Right renal pelvis (tissue), 4 donors: Measurements from ENCODE around the gene OR14J1. TPM values are rescaled to one million over a fixed set of nuclear protein-coding genes. Genes with fewer than 3 reads are reported as not detected.
"Not testable (repeated sequence)": the region's sequence is repeated elsewhere in the genome, so short reads cannot be mapped to it uniquely, and the experiment has no call there.

Experiments used
- DNase-seq, 4 donors: peaks; one replicate each; pipeline ENCODE4 v3.0.0-alpha.2; 2013; ENCODE audit warnings: low read depth in 4 of 4, low spot score in 3 of 4, missing footprints in 1 of 4
- polyA plus RNA-seq, 4 donors: library from polyadenylated mRNA; unstranded; fragments of 120-200 nt; gene quantifications; one replicate each; pipeline ENCODE4 v1.2.1, GENCODE V29; 2013; ENCODE audit not compliant: insufficient read length in 4 of 4

OR14J1 gene, protein sequence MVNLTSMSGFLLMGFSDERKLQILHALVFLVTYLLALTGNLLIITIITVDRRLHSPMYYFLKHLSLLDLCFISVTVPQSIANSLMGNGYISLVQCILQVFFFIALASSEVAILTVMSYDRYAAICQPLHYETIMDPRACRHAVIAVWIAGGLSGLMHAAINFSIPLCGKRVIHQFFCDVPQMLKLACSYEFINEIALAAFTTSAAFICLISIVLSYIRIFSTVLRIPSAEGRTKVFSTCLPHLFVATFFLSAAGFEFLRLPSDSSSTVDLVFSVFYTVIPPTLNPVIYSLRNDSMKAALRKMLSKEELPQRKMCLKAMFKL
- under 1 TPM in 3 of 4 donors, not detected in 1; 0.05 to 0.13 (median 0.07) TPM for polyA plus RNA-seq

- no peak for DNase-seq
Measured at GRCh38 chr6:29301316-29301715, at the start of gene OR14J1. TSS of gene OR14J1 (plus strand) at chr6:29301701. CDS start at chr6:29306690, 4,989 bp downstream.

GRCh38 chr6:29251736-29252135, 49.8 kb upstream of the OR14J1 start:
- DNase-seq: no peak

- DNase-seq: no peak
Measured at GRCh38 chr6:29255530-29255929, 46.0 kb upstream of the OR14J1 start.

GRCh38 chr6:29259721-29260120, 41.8 kb upstream of the OR14J1 start:
- no peak for DNase-seq

- no peak for DNase-seq
Measured at GRCh38 chr6:29263001-29263400, 38.5 kb upstream of the OR14J1 start.

GRCh38 chr6:29294499-29294914, 7.0 kb upstream of the OR14J1 start:
- DNase-seq: no peak

- no peak for DNase-seq
Measured at GRCh38 chr6:29295181-29295585, 6.3 kb upstream of the OR14J1 start.

DNA sequence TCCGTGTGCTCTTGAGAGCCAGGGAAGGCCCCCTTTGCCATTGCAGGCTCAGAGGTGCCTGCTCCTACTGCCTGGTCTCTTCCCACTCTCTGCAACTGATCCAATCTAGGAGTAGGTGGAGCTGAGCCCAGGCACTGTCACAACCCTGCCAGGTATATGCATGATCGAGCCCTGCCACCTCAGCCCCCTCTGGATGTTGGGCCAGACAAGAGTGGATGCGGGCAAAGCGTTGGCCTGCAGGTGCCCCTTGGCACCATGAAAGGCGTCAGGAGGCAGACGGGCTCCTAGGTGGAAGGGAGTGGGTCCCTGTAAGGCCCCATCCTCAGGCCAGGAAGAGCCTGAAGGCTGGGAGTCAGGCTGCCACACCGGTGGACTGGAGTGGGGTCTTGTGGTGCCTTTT, 5.9 kb upstream of the OR14J1 start:
- DNase-seq: no peak

DNA sequence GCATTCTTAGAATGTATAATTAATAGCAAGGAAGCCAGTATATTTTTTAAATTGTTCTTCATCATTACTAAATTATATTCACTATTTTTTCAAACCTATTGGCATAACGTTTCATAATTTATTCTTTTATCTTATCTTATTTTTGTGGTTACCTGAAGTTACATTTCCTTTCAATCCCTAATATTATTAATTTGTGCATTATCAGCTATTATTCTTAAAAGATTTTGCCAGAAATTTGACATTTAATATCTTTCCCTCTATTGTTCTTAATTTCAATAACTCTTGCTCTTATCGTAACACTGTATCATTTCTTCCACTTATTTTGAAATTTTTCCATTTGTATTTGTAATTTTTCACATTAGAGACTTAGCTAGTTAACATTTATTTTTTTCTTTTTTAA, 18.4 kb downstream of the OR14J1 start:
- no peak for DNase-seq

DNA sequence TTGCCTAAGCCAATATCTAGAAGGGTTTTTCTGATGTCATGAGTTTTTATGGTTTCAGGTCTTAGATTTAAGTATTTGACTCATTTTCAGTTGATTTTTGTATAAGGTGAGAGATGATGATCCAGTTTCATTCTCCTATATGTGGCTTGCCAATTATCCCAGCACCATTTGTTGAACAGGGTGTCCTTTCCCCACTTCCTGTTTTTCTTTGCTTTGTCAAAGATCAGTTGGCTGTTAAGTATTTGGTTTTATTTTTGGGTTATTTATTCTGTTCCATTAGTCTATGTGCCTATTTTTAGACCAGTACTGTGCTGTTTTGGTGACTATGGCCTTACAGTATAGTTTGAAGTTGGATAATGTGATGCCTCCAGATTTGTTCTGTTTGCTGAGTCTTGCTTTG, 21.8 kb downstream of the OR14J1 start:
- not testable (repeated sequence) for DNase-seq

- DNase-seq: no peak
Measured at GRCh38 chr6:29325777-29326176, 24.3 kb downstream of the OR14J1 start.

DNA sequence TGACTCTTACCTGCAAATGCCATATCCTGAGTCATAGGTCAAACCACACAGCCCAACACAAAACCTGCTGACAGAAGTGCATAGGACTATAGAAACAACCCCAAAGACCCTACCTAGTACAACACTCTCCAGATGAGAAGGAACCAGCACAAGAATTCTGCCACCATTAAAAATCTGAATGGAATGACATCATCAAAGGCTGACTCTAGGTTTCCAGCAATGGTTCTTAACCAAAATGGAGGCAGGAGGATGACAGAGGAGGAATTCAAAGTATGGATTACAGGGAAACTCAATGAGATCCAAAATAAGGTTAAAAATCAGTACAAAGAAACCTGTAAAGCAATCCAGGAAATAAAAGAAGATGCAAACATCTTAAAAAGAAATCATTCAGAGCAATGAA, 31.2 kb downstream of the OR14J1 start:
- no peak for DNase-seq

GRCh38 chr6:29336269-29336668, 34.8 kb downstream of the OR14J1 start:
- DNase-seq: no peak

GRCh38 chr6:29345380-29345779, 43.9 kb downstream of the OR14J1 start:
- no peak for DNase-seq

DNA sequence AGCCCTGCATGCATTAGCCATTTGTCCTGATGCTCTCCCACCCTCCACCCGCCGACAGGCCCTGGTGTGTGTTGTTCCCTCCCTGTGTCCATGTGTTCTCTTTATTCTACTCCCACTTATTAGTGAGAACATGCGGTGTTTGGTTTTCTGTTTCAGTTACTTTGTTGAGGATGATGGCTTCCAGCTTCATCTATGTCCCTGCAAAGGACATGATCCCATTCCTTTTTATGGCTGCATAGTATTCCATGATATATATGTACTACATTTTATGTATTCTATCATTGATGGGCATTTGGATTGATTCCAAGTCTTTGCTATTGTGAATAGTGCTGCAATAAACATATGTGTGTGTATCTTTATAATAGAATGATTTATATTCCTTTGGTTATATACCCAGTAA, 47.8 kb downstream of the OR14J1 start:
- not testable (repeated sequence) for DNase-seq

GRCh38 chr6:29354980-29355379, 53.5 kb downstream of the OR14J1 start:
- DNase-seq: no peak

DNA sequence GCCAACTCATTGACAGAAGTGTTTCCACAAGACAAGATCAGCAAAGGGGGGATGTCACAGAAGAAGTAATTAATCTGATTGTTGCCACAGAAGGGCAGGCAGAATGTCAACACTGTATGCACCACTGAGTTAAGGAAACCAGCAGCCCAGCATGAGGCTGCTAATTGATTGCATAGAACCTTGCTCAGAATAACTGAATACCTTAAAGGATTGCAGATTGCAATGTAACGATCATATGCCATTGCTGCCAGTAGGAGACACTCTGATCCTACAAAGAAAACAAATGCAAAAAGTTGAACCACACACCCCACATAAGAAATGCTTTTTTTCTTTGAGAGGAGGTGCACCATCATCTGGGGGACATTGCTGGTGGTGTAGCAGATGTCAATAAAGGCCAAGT, 54.1 kb downstream of the OR14J1 start:
- no peak for DNase-seq

Other genes with a start within 250 kb of the OR14J1 start
- not detected for gene OR2B3, start 214.4 kb upstream of the OR14J1 start, polyA plus RNA-seq
- not detected for gene OR2J1, start 202.2 kb upstream of the OR14J1 start, polyA plus RNA-seq
- gene OR2J3, start 193.6 kb upstream of the OR14J1 start, polyA plus RNA-seq: not detected
- gene OR2J2, start 130.8 kb upstream of the OR14J1 start, polyA plus RNA-seq: not detected
- gene OR5V1, start 67.2 kb downstream of the OR14J1 start, polyA plus RNA-seq: not detected
- gene OR12D3, start 73.6 kb downstream of the OR14J1 start, polyA plus RNA-seq: not detected
- gene OR12D2, start 93.9 kb downstream of the OR14J1 start, polyA plus RNA-seq: not detected
- not detected for gene OR12D1, start 113.2 kb downstream of the OR14J1 start, polyA plus RNA-seq
- not detected for gene OR10C1, start 137.6 kb downstream of the OR14J1 start, polyA plus RNA-seq
- not detected for gene OR11A1, start 155.4 kb downstream of the OR14J1 start, polyA plus RNA-seq
- not detected for gene OR2H1, start 155.5 kb downstream of the OR14J1 start, polyA plus RNA-seq
- gene MAS1L, start 186.3 kb downstream of the OR14J1 start, polyA plus RNA-seq: not detected